ENCODE measurements around the gene MLH1.

The MLH1 gene

DNA sequence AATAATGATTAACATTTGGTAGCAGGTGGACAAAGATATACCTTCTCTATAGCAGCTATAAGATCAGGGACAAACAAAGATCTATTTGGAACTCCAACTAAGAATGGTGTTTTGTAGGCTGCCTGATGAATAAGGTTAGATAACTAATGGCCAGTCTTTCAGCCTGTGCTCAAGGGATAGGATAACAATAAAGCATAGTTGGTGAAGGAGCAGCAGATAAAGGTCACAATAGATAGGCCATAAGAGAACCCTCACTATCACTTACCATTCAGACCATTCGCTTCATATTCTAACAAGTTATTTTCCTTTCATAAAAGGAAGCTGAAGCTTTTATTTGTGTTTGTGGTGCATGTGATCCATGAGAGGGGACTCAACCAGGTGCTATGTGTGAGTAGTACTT is 20.2 kb upstream of the MLH1 start:
- no peak for DNase-seq (ENCODE audit: low read depth in 2 of 2)

GRCh38 chr3:36981006-36981405 is 12.3 kb upstream of the MLH1 start:
- no peak for DNase-seq (ENCODE audit: low read depth in 2 of 2)

DNA sequence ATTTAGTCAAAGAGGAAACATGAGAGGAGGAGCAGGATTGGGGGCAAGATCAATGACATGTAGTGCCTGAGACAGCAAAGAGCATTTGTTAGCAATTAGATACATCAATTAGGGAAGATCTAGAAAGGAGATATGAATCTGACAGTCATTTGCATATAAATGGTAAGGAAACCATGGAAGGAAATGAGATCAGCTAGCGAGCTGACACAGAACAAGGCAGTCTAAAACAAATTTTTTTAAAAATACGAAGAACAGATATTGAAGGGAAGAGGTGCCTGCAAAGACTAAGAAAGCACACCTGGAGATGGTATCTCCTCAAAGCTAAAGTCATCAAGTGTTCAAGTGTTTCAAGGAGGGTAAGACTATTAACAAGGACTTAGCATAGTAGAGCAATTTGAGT is 5.0 kb upstream of the MLH1 start:
- no peak for DNase-seq (ENCODE audit: low read depth in 2 of 2)

DNA sequence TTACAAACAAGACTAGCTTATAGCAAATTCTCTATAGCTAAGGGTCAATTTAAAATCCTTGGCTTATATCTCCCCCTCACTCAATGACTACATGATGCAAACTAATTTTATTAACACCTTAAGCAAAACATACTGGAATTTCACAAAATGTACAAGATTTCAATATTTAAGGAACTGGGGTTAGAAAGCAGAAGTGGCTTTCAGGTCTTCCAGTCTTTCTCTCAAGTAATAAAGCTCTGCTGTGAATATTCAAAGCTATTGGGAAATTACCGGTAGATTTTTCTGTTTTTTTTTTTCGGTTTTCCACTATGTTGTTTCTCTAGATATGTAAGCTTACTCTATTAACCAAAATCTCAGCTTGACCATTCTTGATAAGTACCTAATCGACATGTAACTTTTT is 4.3 kb upstream of the MLH1 start:
- DNase-seq (ENCODE audit: low read depth in 2 of 2), result no peak

- DNase-seq (ENCODE audit: low read depth in 2 of 2), result no peak
Measured at GRCh38 chr3:36989568-36989967, 3.8 kb upstream of the MLH1 start.

DNA sequence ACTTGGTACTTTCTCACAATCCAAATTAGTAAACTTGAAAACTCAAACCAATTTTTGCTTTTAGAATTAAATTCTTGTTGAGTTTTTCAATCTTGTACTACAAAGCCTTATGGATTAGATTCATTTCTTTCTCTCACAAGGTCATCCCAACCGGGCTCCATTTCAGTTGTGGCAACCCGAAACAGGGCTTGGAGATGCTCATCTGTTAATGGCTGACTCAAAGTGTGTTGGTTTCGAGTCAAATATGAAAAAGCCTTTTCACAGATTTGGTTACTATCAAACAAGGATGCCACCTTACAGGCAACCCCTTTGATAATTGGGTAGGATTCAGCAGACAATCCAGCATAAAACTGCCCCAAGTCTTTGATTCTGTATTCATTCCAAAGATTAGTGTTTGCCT is 2.2 kb upstream of the MLH1 start:
- DNase-seq (ENCODE audit: low read depth in 2 of 2), result no peak

DNA sequence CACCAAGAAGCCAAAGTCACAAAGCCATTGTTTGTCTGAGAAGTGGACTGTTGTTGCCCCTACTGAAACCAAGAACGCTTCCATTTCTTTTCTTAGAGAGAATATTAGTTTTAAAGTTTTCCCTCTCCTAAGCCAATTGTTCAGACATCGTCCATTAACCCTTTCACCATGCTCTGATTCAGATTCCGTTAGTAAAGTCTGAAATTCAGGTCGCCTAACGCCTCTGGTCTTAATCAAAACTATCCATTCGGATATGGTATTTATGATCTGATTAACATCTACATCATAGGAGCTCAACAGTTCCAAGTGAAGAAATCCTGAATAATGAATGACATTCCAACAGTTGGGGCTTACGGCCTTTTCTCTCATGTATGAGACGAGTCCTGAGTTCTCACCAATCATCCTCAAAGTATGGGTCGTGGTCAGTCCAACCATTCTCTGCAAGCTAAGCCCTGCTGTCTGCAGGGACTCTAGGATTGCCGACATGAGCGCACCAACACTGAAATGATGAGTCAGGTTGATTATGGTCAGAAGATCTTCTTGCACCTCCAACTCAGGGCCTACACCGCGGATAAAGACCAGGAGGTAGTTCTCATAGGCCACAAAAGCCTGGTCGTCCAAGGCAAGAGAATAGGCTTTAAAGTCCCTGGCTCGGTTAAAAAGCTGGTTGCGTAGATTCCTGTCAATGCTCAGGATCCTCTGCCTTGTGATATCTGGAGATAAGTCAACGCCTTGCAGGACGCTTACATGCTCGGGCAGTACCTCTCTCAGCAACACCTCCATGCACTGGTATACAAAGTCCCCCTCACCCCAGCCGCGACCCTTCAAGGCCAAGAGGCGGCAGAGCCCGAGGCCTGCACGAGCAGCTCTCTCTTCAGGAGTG is 1.2 kb upstream of the MLH1 start:
- no peak for DNase-seq (ENCODE audit: low read depth in 2 of 2)

GRCh38 chr3:36992806-36993325 is 452 bp upstream of the MLH1 start, which contains the start of gene EPM2AIP1:
Gene EPM2AIP1 (minus strand): TSS chr3:36993131. CDS start chr3:36993077, 54 bp downstream.
- no peak for DNase-seq (ENCODE audit: low read depth in 2 of 2)

DNA sequence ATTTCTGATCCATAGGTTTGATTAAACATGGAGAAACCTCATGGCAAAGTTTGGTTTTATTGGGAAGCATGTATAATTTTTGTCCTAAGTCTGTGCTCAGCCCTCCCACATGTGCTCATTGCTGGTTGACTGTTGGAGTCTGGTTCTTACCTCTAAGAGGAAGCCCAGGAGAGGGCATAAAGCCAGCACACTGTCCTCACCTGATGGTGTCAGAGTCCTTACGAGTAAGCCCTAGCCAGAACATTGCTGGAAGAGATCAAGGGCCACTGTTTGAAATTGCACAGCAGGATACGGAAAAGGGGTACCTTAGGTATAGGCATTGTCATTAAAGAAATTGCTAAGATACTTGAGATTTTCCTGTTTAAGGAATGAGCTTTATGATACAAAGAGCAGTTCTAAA is 21.3 kb downstream of the MLH1 start:
- no peak for DNase-seq (ENCODE audit: low read depth in 2 of 2)

GRCh38 chr3:37015642-37016041 is 22.3 kb downstream of the MLH1 start:
- DNase-seq (ENCODE audit: low read depth in 2 of 2), result no peak

DNA sequence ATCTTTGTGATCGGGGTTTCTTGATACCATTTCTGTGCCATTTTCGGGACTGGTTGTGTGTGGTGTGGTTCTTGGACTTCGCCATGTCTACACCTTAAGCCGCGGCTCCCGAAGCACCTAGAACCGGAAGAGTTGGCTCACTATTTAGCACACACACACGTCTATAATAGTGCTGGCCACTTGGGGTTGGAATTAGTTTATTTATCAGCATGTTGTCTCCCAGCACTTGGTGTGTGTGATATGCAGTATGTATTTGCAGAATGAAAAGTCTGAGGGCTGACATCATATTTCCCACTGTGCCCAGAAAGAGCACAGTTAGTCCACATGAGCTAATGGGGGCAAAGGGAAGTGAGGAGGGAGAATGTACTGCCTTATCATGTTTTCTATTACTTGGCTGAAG is 23.6 kb downstream of the MLH1 start:
- DNase-seq (ENCODE audit: low read depth in 2 of 2), result no peak

DNA sequence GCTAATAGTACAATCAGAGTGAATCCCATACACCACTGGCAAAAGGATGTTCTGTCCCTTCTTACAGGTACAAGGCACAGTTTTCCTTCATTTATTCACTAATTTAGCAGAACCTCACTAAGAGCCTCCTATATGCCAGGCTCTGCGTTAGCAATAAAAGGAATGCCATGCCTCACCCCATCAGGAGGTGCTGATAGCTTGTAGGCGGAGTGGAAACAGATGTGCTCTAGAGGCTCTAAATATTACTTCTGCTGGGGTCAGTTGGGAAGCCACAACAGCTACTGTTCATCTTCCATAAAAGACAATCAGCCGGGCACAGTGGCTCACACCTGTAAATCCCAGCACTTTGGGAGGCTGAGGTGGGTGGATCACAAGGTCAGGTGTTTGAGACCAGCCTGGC is 24.4 kb downstream of the MLH1 start:
- DNase-seq (ENCODE audit: low read depth in 2 of 2), result no peak

- no peak for DNase-seq (ENCODE audit: low read depth in 2 of 2)
Measured at GRCh38 chr3:37024092-37024491, 30.8 kb downstream of the MLH1 start.

DNA sequence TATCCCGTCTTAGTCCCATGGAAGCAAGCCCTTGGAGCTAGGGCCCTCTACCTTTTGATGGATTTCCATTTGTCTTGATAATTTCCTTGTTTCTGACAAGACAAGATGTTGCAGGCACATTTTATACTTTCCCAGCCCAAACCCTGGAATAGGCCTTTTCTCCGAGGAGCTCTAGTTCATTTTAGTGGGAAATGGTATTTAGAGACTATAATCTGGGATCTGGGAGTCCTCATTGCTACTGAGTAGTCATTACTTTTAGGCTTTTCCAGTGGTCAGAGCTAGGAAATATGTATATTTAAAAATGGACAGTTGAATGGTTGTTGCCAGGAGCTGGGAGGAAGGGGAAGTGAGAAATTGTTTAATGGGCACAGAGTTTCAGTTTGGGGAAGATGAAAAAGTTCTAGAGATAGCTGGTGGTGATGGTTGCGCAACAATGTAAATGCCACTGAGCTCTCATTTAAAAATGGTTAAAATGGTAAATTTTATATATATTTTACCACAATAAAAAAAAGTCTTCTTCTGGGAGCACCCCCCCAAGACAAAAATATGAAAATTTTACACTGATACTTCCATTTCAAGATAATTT is 31.6 kb downstream of the MLH1 start:
- DNase-seq (ENCODE audit: low read depth in 2 of 2), result no peak

GRCh38 chr3:37025561-37026335 is 32.4 kb downstream of the MLH1 start:
- DNase-seq (ENCODE audit: low read depth in 2 of 2), result no peak

GRCh38 chr3:37026851-37027250 is 33.5 kb downstream of the MLH1 start:
- no peak for DNase-seq (ENCODE audit: low read depth in 2 of 2)

- no peak for DNase-seq (ENCODE audit: low read depth in 2 of 2)
Measured at GRCh38 chr3:37028329-37028728, 35.0 kb downstream of the MLH1 start.

GRCh38 chr3:37029111-37029510 is 35.8 kb downstream of the MLH1 start:
- DNase-seq (ENCODE audit: low read depth in 2 of 2), result no peak

DNA sequence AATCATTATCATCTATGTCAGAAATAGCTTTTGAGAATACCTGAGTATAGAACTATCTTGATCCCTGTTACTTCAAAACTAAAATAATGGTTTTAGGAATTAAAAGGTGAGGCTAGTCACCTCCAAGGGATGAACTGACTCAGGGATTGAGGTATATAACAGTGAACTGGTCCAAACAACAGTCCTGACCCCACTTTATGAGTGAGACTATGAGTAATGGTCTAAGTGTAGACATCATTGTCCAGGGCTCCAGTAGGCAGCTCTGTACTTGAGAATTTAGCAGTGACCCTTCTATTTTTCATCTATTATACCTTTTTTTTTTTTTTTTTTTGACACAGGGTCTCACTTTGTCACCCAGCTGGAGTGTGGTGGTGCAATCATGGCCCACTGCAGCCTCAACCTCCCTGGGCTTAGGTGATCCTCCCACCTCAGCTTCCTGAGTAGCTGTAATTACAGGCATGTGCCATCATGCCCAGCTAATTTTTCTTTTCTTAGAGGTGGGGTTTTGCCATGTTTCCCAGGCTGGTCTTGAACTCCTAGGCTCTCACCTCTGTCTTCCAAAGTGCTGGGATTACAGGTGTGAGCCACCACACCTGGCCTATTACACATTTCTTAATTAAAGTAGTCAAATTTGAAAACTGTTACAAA is 36.3 kb downstream of the MLH1 start:
- no peak for DNase-seq (ENCODE audit: low read depth in 2 of 2)

DNA sequence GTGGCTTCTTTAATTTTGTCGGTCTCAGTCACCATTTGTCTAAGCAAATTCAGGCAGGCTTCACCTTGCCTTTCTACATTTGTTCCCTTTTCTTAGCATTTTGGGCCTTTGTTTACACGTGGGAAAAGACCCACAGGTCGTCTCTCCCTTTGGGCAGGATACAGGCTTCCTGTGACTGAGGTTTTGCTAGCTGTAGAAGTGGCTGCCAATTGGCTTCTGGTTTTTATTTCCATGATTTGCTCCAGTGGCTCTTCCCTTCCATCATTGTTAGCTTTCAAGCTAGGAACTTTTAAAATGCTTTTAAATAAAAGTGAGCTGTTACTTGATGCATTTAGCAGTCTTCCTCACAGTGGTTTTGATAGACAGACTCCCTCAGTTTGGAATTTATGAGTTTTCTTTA is 37.3 kb downstream of the MLH1 start:
- no peak for DNase-seq (ENCODE audit: low read depth in 2 of 2)

DNA sequence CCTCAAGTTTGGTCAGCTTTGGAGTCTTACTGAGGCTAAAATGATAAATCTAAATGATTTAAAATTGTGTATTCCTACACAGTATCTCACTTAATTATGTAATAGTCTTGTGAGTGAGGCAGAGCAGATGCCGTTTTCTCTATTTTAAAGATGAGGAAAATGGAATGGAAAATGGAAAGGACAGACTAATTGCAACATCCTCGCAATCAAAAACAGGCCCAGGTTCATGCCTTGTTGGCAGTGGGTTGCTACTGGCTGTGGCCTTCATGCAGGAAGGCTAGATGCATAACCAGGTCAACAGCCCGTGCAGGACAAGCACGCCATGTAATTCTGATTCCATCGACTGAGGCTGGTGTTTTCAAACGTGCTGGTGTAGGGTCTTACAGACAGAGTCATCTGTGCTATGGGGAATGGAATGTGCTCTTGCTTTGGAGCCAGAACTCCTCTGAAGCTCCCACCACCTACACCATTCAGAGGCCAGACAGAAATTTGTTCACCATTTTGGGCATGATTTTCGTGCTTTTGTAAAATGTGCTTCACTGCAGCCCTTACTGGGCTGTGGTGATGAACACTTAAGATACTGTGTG is 37.9 kb downstream of the MLH1 start:
- no peak for DNase-seq (ENCODE audit: low read depth in 2 of 2)

DNA sequence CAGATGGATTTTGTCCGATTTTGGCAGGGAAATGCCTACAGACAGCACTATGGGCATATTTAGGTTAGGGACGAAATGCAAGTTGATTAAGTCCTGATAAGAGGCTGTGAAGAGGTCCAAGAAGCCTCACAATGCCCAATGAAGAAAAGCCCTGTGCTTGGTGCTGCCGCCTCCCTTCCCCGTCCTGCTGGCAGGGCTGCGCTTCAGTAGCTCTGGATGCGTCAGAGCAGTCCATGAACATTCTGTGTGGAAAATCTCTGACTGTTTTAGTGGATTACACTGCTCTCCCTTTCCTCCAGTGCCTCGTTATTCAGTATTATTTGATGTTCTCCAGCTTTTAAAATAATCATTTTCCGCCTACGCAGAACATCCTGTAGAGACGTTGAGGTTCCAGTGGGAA is 39.6 kb downstream of the MLH1 start:
- DNase-seq (ENCODE audit: low read depth in 2 of 2), result no peak

All from stimulated activated CD4-positive, alpha-beta T cell treated with anti-CD3 and anti-CD28 coated beads, Interleukin-1b, Interleukin-23, amount 100 ng/mL, for 4 hours (primary cell).